Neural cell (in vitro differentiated cells): ENCODE data around the gene CAPN7. TPM values are rescaled to one million over a fixed set of nuclear protein-coding genes. Genes with fewer than 3 reads are reported as not detected.

ENCODE experiments used
- H2AFZ ChIP-seq: fragments of 200-600, 300-800 bp; sonication (generic), shearing (Covaris generic); 2 replicates; pipeline ENCODE4 v1.6.0; 2014; ENCODE audit warnings: low read depth, mild to moderate bottlenecking, antibody characterized with exemption, low read length, moderate library complexity
- H3F3A ChIP-seq: fragments of 200-600 bp; shearing (Covaris generic); 2 replicates; pipeline ENCODE4 v1.6.1; 2016; ENCODE audit warnings: mild to moderate bottlenecking, moderate library complexity, mixed read lengths, antibody characterized with exemption, low read length; ENCODE audit not compliant: insufficient read depth, poor library complexity, severe bottlenecking
- H3K27ac ChIP-seq: fragments of 200-600, 300-800 bp; sonication (generic), shearing (Covaris generic); 2 replicates; pipeline ENCODE4 v1.5.1; 2014; ENCODE audit warnings: mild to moderate bottlenecking, low read length, moderate library complexity
- H3K27me3 ChIP-seq: fragments of 300-800, 200-600 bp; sonication (generic), shearing (Covaris generic); 2 replicates; pipeline ENCODE4 v1.6.0; 2014; ENCODE audit warnings: mild to moderate bottlenecking, low read depth, low read length, moderate library complexity; ENCODE audit not compliant: insufficient read depth
- H3K36me3 ChIP-seq: fragments of 300-800, 200-600 bp; sonication (generic), shearing (Covaris generic); 2 replicates; pipeline ENCODE4 v1.5.1; 2014; ENCODE audit warnings: mild to moderate bottlenecking, antibody characterized with exemption, low read length, moderate library complexity; ENCODE audit not compliant: insufficient read depth
- H3K4me2 ChIP-seq: fragments of 300-800, 200-600 bp; sonication (generic), shearing (Covaris generic); 2 replicates; pipeline ENCODE4 v1.6.0; 2014; ENCODE audit warnings: mild to moderate bottlenecking, low read length
- H3K4me3 ChIP-seq: fragments of 300-800, 200-600 bp; sonication (generic), shearing (Covaris generic); 2 replicates; pipeline ENCODE4 v1.5.1; 2014; ENCODE audit warnings: mild to moderate bottlenecking, low read length, moderate library complexity
- H3K79me2 ChIP-seq: fragments of 200-600 bp; shearing (Covaris generic); replicated peaks from 2 replicates; pipeline ENCODE4 v1.6.0; 2014; ENCODE audit warnings: mild to moderate bottlenecking, low read length, moderate library complexity; ENCODE audit not compliant: insufficient read depth
- H3K9ac ChIP-seq: fragments of 300-800, 200-600 bp; sonication (generic), shearing (Covaris generic); 2 replicates; pipeline ENCODE4 v1.6.1; 2016; ENCODE audit warnings: mild to moderate bottlenecking, low read length, mixed read lengths
- H3K9me2 ChIP-seq: fragments of 200-600 bp; shearing (Covaris generic); 2 replicates; pipeline ENCODE4 v1.6.1; 2016; ENCODE audit warnings: mild to moderate bottlenecking, low read length, mixed read lengths; ENCODE audit not compliant: insufficient read depth
- H3K9me3 ChIP-seq: fragments of 200-600, 300-800 bp; sonication (generic), shearing (Covaris generic); 2 replicates; pipeline ENCODE4 v1.6.1; 2016; ENCODE audit warnings: mild to moderate bottlenecking, mixed run types, low read length, moderate library complexity, mixed read lengths
- H4K20me1 ChIP-seq: fragments of 200-600 bp; shearing (Covaris generic); 2 replicates; pipeline ENCODE4 v1.6.1; 2016; ENCODE audit warnings: mild to moderate bottlenecking, mixed run types; ENCODE audit not compliant: insufficient read depth
- CTCF ChIP-seq: fragments of 450-650 bp; IDR thresholded peaks from 2 replicates; pipeline ENCODE4 v1.5.1; 2014; ENCODE audit warnings: antibody characterized with exemption, mild to moderate bottlenecking, moderate library complexity; ENCODE audit not compliant: poor library complexity, severe bottlenecking
- EP300 ChIP-seq: fragments of 450-650 bp; conservative IDR thresholded peaks from 2 replicates; pipeline ENCODE4 v1.6.1; 2014; ENCODE audit warnings: antibody characterized with exemption, mild to moderate bottlenecking, moderate library complexity; ENCODE audit not compliant: poor library complexity, severe bottlenecking
- EZH2 ChIP-seq: fragments of 200-600, 300-800 bp; shearing (Covaris generic), sonication (generic); IDR thresholded peaks from 2 replicates; pipeline ENCODE4 v1.6.1; 2014; ENCODE audit warnings: antibody characterized with exemption, low read length, borderline replicate concordance, mild to moderate bottlenecking; ENCODE audit not compliant: insufficient read depth, poor library complexity, severe bottlenecking
- MXI1 ChIP-seq: fragments of 450-650 bp; conservative IDR thresholded peaks from 2 replicates; pipeline ENCODE4 v1.6.1; 2014; ENCODE audit warnings: antibody characterized with exemption, mild to moderate bottlenecking; ENCODE audit not compliant: poor library complexity, severe bottlenecking
- POLR2AphosphoS5 ChIP-seq: IDR thresholded peaks from 2 replicates; pipeline ENCODE4 v1.6.1; 2012
- RAD21 ChIP-seq: fragments of 450-650 bp; conservative IDR thresholded peaks from 2 replicates; pipeline ENCODE4 v1.6.1; 2014; ENCODE audit warnings: antibody characterized with exemption, mild to moderate bottlenecking, moderate library complexity
- SMC3 ChIP-seq: fragments of 450-650 bp; conservative IDR thresholded peaks from 2 replicates; pipeline ENCODE4 v1.6.1; 2014; ENCODE audit warnings: antibody characterized with exemption, mild to moderate bottlenecking, moderate library complexity; ENCODE audit not compliant: poor library complexity
- TAF1 ChIP-seq: IDR thresholded peaks from 2 replicates; pipeline ENCODE4 v1.6.1; 2012; ENCODE audit warnings: low read depth
- polyA plus RNA-seq: library from polyadenylated mRNA; depleted of rRNA; stranded (reverse); fragments of >200 nt; gene quantifications from 2 replicates; pipeline ENCODE4 v1.2.3, GENCODE V29; 2014
- TF ChIP-seq, protein P1 (sequence below): IDR thresholded peaks from 2 replicates; pipeline ENCODE4 v1.6.1; 2012; ENCODE audit warnings: borderline replicate concordance

CAPN7 gene
- polyA plus RNA-seq, 1 donor from 2014 or later = 60.9 TPM

- Histone ChIP-seq H3F3A (no peaks in the 10 kb centered on the region), H3K9me3 (no peaks in the 10 kb centered on the region), H3K4me2 (no peak overlapping the region), H3K27me3 (no peaks in the 10 kb centered on the region), H2AFZ (no peak overlapping the region), H3K4me3 (no peak overlapping the region), H3K9me2 (no peaks in the 10 kb centered on the region), H3K36me3 (no peaks in the 10 kb centered on the region), H3K79me2 (no peaks in the 10 kb centered on the region), H3K27ac (no peak overlapping the region), H4K20me1 (no peaks in the 10 kb centered on the region), H3K9ac (no peak overlapping the region)
- TF ChIP-seq EP300 (no peak), RAD21 (no peak), TAF1 (no peak), CTCF (no peak), MXI1 (no peak), EZH2 (no peak), SMC3 (no peak), POLR2AphosphoS5 (no peak)
- TF ChIP-seq, protein P1, sequence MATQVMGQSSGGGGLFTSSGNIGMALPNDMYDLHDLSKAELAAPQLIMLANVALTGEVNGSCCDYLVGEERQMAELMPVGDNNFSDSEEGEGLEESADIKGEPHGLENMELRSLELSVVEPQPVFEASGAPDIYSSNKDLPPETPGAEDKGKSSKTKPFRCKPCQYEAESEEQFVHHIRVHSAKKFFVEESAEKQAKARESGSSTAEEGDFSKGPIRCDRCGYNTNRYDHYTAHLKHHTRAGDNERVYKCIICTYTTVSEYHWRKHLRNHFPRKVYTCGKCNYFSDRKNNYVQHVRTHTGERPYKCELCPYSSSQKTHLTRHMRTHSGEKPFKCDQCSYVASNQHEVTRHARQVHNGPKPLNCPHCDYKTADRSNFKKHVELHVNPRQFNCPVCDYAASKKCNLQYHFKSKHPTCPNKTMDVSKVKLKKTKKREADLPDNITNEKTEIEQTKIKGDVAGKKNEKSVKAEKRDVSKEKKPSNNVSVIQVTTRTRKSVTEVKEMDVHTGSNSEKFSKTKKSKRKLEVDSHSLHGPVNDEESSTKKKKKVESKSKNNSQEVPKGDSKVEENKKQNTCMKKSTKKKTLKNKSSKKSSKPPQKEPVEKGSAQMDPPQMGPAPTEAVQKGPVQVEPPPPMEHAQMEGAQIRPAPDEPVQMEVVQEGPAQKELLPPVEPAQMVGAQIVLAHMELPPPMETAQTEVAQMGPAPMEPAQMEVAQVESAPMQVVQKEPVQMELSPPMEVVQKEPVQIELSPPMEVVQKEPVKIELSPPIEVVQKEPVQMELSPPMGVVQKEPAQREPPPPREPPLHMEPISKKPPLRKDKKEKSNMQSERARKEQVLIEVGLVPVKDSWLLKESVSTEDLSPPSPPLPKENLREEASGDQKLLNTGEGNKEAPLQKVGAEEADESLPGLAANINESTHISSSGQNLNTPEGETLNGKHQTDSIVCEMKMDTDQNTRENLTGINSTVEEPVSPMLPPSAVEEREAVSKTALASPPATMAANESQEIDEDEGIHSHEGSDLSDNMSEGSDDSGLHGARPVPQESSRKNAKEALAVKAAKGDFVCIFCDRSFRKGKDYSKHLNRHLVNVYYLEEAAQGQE = no peak
Observed at GRCh38 chr3:15281817-15282216, 75.8 kb downstream of the CAPN7 start.

DNA sequence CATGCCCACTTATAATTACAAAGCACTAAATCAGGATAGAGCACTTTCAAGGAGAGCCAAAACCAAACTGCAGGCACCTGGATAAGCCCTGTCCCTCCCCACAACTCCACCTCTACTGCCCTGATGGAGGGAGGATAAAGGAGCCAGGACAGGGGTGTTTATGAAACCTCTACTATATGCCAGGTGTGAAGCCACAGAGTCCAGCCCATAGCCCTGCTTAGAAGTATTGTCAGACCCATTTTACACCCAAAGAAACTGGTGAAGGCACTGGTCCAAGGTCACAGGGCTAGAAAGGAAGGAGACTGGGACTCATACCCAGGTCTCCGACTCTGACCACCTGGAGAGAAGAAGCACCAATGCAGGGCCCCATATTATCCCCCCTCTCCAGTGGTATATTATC is 77.7 kb downstream of the CAPN7 start:
- Histone ChIP-seq H3K79me2 (no peaks in the 10 kb centered on the region), H3K27me3 (no peaks in the 10 kb centered on the region), H3K9ac (no peak overlapping the region), H3K9me3 (no peaks in the 10 kb centered on the region), H3K4me3 (no peak overlapping the region), H3K36me3 (no peaks in the 10 kb centered on the region), H3K4me2 (no peak overlapping the region), H2AFZ (no peak overlapping the region), H4K20me1 (no peaks in the 10 kb centered on the region), H3K27ac (no peak overlapping the region), H3K9me2 (no peaks in the 10 kb centered on the region), H3F3A (no peaks in the 10 kb centered on the region)
- TF ChIP-seq CTCF = no peak
- no peak for TF ChIP-seq EZH2
- TF ChIP-seq SMC3 = no peak
- TF ChIP-seq POLR2AphosphoS5 = no peak
- TF ChIP-seq, protein P1 = no peak
- no peak for TF ChIP-seq EP300
- TF ChIP-seq RAD21 = no peak
- no peak for TF ChIP-seq MXI1
- TF ChIP-seq TAF1 = no peak
